Stimulated activated CD8-positive, alpha-beta memory T cell treated with anti-CD3 and anti-CD28 coated beads, Interleukin-2, amount 100 ng/mL, for 48 hours (primary cell): Measurements from ENCODE around the gene CDC26.
"Not testable (repeated sequence)": the region's sequence is repeated elsewhere in the genome, so short reads cannot be mapped to it uniquely, and the experiment has no call there.

Source experiments
- DNase-seq, 2 donors: peaks; one replicate each; pipeline ENCODE4 v3.0.0-alpha.2; 2020; ENCODE audit warnings: low read depth in 2 of 2

Gene CDC26

DNA sequence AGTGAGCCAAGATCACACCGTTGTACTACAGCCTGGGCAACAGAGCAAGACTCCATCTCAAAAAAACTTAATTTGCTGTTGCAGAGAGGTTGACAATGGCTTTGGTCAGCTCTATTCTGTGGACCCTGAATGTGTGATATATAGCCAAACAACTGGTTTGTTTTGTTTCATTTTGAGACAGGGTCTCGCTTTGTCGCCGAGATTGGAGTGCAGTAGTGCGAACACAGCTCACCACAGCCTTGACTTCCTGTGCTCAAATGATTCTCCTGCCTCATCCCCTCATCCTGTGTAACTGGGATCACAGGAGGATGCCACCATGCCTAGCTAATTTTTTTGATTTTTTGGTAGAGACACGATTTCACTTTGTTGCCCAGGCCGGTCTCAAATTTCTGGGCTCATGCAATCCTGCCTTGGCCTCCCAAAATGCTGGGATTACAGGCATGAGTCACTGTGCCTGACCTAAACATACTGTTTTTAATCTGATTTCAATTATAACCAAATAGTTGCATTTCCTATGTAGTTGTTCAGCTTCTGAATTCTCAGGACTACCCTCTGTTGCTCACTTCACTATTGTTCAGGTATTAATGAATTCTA is 18.0 kb upstream of the CDC26 start:
- DNase-seq: no peak

DNA sequence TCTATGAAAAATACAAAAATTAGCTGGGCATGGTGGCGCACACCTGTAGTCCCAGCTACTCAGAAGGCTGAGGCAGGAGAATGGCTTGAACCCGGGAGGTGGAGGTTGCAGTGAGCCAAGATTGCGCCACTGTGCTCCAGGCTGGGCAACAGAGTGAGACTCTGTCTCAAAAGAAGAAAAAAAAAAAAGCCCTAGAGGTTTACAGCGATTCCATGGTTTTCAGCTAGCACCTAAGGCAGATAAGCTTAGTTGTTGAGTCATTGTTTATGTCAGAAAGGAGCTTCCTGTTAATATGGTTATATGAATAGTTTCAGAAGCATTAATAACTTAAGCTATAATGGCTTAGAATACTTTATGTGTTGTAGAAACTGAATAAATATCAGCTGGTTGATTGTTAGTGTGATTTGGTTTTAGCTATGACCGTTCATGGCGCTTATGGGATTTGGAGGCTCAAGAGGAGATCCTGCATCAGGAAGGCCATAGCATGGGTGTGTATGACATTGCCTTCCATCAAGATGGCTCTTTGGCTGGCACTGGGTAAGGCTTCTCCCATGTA is 14.8 kb upstream of the CDC26 start:
- no peak for DNase-seq

GRCh38 chr9:113289091-113289490 is 13.7 kb upstream of the CDC26 start:
- DNase-seq: no peak

- no peak for DNase-seq
Measured at GRCh38 chr9:113281356-113281755, 6.0 kb upstream of the CDC26 start.

DNA sequence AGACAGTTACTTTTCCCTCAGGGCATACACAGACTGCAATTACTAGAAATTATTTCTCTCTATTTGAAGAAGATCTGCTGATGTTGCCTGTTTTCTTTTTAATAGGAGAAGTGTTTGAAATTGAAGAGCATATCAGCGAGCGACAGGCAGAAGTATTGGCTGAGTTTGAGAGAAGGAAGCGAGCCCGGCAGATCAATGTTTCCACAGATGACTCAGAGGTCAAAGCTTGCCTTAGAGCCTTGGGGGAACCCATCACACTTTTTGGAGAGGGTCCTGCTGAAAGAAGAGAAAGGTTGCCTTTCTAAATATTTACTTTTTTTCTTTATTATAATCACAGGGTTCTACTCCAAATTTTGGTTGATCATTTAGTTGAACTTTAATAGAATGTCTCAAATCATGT is 3.5 kb upstream of the CDC26 start:
- DNase-seq: no peak

GRCh38 chr9:113274474-113275156 is 757 bp downstream of the CDC26 start:
- no peak for DNase-seq

GRCh38 chr9:113269871-113270270 is 5.5 kb downstream of the CDC26 start:
- no peak for DNase-seq

DNA sequence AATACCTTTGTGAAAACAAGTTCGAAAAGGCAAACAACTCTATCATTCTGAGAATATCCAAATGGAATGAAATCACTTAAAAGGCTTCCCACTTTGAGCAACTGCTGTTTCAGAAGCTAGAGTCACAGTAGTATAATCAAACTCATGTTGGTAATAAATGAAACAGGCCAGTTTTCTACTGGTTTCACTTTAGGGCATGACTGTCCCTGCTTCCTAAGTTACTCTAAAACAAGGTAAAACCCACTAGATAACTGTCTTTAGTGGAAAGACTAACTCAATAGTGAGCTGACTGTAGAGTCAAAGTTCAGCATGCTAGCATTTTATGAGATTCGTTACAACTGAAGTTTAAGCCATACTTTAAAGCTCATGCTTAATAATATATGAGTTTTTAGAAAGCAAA is 6.0 kb downstream of the CDC26 start:
- no peak for DNase-seq

GRCh38 chr9:113267911-113268566 is 7.3 kb downstream of the CDC26 start:
- no peak for DNase-seq

- no peak for DNase-seq
Measured at GRCh38 chr9:113266174-113266573, 9.2 kb downstream of the CDC26 start.

DNA sequence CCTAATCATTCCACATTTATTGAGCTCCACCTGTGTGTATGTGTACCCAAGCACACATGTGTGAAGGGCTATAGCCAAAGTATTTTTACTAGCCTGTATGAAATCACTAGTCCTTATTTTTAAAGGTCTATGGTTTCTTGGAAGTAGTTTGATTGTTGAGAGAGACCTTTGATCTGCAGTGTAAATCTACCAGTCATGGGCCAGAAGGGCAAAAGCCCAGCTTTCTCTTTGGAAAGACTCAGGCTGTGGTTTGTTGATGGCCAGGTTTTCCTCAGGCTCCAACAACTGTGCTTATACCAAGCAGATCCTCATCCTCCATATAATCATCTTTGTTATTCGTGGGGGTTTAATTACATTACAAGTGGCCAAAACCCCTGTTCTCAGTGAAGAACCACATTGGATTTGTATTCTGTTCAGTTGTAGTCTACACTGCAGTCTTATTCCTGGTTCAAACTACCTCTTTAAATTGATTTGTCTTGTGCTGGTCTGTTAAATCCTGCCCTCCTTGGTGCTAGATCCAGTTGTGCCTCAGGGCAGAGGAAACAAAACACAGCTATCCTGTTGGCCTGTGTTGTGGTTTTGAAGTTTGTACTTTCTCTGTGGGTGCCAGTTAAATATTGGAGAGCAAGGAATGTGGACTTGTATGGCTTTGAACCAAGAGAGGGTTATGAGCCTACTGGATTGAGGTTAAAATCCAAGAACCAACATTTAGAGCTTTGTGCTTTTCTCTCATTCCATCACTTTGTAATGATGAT is 13.3 kb downstream of the CDC26 start:
- DNase-seq: no peak

DNA sequence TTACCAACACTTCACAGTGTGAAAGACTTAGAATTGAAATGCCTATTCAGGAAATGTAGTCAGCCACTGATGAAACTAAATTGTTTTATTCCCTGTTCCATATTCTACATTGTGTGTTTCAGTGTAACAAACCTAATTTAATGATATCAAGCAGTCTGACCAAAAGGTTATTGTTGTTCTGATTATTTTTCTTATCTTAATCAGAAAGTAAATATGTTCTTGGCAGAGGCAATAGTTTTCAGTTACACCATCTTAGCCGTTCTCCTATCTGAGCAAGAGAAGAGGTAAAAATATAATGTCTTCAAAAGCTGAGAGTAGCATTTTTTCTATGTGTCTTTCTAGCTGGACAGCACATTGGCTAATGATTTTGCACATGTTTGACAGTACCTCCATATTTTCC is 17.1 kb downstream of the CDC26 start:
- no peak for DNase-seq

DNA sequence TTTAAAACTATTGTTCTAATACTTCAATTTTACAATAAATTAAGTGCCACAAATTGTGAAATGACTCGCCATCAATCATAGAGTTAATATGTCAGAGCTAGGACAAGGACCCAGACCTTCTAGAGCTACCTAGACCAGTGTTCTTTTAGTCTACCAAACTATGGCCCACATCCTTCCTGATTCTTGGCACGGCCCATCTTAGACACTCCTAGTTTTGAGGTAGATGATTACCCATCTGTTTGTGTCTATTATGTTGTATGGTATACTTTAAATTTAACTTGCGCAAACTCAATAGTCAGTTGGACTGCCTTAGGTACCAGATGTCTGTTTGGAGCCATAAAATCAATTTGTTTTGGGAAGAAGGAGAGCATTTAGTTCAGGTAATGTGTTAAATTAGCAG is 17.5 kb downstream of the CDC26 start:
- DNase-seq: no peak

- no peak for DNase-seq
Measured at GRCh38 chr9:113255438-113255837, 19.9 kb downstream of the CDC26 start.

DNA sequence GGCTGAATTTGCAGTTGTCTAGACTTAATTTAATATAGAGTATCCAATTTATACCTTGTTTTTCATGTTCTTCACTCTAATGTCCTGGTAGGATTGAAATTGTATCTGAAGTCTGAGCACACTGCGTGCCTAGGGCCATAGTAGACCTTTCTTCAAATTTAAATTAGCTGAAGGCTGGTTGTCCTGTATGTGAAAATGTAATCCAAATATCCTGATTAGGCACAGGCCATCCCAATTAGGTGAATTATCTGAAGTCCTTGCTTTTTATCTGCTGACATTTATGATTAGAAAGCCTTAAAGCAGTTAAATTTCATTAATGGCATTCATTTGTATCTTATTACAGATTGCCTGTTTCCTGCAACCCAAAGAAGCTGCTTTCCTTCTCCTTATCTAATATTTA is 20.4 kb downstream of the CDC26 start:
- DNase-seq: no peak

DNA sequence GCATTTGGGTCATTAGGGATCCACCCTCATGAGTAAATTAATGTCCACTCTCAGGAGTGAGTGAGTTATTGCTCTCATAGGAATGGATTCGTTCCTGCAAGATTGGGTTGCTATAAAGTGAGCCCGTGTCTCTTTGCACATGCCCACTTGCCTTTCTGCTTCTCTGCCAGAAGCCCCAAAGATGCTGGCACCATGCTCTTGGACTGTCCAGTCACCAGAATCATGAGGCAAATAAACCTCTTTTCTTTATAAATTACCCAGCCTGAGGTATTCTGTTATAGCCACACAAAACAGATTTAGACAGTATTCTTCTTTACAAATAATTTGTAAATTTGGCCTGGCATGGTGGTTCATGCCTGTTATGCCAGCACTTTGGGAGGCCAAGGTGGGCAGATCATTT is 24.6 kb downstream of the CDC26 start:
- DNase-seq: no peak

GRCh38 chr9:113249661-113250060 is 25.7 kb downstream of the CDC26 start:
- not testable (repeated sequence) for DNase-seq

GRCh38 chr9:113247640-113248039 is 27.7 kb downstream of the CDC26 start:
- no peak for DNase-seq

GRCh38 chr9:113246928-113247327 is 28.4 kb downstream of the CDC26 start:
- no peak for DNase-seq

DNA sequence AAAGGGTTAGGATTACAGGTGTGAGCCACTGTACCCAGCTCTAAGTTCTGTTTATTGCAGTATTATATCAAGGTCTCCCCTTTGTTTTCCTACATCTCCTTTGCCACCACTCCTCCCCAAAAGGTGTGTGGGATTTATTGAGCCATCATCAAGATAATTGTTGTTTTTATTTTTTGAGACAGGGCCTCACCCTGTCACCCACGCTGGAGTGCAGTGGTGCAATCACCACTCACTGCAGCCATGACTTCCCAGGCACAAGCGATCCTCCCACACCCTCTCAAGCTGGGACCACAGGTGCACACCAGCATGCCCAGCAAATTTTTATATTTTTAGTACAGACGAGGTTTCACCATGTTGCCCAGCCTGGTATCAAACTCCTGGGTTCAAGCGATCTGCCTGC is 29.5 kb downstream of the CDC26 start:
- DNase-seq: no peak

DNA sequence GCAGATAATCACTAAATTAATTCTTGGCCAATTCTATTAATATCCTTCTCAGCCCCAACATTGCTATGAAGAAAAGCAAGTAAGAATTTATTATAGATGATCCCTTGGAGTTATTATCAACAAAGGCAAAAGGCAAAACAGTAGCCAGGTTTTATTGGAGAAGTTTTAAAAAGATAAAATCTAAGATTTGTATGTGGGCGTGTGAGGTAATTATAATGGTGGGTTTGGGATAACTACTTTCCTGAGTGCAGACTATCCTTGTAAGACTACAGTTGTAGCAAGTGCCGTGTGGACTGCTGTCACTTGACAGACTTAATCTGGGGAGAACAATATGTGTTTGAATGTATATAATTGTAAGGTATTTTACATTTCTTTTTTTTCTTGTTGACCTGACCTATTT is 30.8 kb downstream of the CDC26 start:
- no peak for DNase-seq

GRCh38 chr9:113241161-113241560 is 34.2 kb downstream of the CDC26 start:
- no peak for DNase-seq
